NK-92 treated with Interleukin-12 subunit alpha and Interleukin-12 subunit beta, amount 100 ng/mL, for 24 hours (cell line): Measurements from ENCODE around the gene COX5A.

Experiments
- DNase-seq: peaks from one replicate; lab custom pipeline; 2025; lab: John Stamatoyannopoulos, UW

The COX5A gene

DNA sequence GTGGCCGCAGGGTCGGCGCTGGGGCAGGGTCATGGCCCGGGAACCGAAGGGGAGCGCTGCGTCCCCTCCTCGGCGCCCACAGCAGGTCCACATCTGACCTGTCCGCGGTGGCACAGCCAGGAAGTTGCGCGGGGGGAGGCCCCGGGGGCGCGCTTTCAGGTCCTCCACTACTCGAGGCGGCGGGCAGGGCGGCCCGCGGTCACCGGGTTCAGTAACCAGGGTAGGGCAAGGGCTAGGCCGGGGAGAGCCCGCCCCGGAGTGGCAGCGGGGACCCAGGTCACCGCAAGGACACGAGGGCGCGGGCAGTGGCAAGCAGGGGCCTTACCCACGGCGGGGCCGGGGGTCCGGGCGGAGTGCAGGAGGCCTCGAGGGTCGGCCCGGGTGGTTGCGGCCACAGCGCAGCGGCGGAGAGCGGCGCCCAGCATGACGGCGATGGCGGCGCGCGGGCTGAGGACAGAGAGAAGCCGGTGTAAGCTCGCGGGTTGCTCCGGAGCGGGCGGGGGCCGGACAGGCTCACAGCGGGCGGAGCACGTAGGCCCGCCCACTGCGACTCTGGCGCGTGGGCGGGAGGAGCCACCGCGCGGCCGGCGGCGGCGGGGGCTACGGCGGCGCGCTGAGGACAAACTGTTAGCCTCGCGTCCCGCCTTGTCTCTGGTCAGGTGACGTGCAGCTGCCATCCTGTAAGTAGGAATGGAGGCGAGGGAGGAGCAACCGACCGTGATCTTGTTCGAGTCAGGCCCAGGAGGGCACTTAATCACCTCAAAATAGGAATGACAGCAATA is at the start of gene COX5A:
COX5A (minus strand) TSS at position 484 of the 782 bp plus-strand sequence; CDS start at position 425, 59 bp downstream.
- peak; percentile 89 for DNase-seq

DNA sequence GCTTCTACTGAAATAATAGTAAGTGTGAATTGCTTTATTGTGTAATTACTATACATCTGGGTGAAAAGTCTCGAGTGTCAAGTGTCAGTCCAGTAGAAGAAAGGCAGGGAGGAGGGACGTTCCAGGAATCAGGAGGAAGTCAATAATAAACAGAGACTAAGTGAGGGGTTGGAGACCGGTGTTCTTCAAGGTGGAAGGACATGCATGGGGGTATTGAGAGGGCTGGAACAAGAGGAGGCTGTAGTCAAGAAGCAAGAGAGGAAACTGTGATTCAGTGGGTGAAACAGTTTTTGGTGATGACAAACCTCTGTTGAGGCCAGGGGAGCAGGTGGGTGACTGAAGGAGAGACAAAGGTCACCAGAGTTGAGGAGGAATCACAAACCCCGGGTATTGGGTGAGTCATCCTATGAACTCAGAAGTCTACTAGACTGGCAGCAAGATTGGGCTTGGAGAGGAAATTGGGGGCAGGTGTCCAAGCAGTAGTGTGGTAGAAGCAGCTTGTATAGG is 45.9 kb upstream of the COX5A start:
- DNase-seq: peak; percentile 87

DNA sequence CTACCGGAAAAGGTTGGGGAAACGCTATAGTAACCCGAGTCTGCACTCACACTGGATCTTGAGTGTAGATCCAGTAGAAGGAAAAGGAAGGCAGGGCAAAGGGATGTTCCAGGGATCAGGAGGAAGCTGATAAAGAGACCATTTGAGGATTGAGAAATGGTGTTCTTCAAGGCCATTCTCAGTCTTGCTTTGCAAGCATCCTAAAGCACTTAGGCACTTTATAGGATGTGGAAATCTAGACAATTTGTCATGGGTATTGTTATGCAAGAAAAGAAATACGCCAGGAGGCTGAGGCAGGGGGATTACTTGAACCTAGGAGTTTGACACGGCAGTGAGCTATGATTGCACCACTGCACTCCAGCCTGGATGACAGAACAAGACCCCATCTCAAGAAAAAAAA is 44.3 kb upstream of the COX5A start:
- no peak for DNase-seq

DNA sequence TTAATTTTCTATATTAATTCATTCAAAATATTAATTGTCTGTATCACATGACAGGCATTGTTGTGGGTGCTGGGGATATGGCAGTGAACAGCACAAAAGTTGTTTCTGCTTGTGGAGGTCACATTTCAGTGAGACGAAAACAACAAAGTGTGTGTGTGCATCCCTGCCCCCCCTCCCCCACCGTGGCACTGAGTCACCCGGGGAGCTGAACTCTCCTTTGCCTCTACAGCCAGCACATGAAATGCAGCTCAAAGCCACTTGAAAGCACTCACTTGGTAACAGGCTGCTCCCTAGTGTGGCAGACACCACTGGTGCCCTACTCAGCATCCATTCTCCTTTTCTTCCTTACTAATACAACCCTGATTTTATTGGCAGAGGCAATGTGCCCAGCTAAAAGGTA is 40.6 kb upstream of the COX5A start:
- peak; percentile 55 for DNase-seq

DNA sequence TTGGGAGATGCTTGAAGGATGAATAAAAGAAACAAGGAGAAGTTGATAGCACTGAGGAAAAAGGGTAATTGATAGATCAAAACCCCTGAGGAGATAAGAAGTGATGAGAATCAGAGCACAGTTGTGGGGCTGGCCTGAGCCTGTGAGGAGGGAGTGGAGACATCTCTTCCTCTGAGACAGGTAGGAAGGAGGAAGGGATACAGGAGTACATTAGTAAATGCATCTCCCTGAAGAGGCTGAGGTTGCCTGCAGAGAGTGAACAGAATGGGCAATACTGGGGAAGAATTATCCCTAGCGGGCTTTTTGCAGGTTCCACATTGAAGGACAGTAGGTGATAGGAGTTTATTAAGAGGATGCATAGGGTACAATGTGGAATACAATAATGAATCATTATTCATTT is 40.2 kb upstream of the COX5A start:
- no peak for DNase-seq

GRCh38 chr15:74977599-74977998 is 39.7 kb upstream of the COX5A start:
- DNase-seq: no peak

DNA sequence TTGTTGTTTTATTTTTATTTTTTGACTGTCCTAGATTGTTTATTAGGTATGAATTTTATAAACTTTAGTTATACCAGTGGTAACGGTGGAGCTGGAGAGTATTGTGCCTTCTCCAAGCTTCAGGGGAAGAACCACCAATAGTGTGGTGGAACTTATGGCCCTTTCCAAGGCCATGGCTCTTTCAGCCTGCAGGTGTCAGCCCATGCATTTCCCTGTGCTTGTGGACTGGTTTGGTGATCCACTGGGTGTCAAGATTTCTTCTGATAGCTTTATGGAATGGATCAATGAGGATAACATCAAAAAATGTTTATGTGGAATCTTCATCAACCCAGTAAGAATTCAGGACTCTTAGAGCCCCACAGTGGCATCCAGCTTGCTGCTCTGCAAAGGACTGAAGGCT is 38.3 kb upstream of the COX5A start:
- no peak for DNase-seq

- no peak for DNase-seq
These were observed 29.8 kb upstream of the COX5A start for GRCh38 chr15:74967670-74968069.

DNA sequence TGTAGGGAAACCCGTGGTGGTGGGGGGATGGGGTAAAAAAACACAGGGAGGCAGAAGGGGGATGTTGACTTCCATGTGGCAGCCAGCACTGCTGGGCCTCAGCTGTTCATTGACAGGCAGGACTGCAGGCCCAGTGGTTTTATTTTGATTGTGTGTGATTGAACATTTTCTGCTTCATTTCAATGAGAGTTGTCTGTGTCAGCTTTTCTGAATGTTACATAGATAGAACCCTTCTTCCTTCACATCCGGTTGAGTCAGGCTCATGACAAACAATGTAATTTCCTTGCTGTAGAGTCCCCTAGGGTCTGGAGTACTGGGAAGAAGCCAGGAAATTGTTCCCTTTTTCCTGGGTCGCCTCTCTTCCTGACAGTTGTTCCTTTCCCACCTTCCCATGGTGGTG is 26.9 kb upstream of the COX5A start:
- no peak for DNase-seq

DNA sequence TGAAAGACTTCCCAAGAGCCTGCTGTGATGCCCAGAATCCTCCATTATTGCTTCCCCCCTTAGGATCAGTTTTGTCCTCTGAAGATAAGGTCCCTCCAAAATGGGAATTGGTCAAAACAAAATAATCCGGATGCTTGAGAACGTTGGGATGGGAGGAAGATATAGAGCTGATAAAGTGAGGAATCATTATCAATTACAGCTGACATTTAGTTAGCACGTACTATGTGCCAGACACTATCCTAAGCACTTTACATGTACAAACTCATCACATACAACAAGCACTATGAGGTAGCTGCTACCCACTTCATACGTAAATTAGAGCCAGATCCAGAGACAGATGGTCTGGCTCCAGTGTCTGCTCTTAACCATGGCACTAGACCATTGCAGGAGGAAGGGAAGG is 25.3 kb upstream of the COX5A start:
- no peak for DNase-seq

GRCh38 chr15:74962671-74963070 is 24.8 kb upstream of the COX5A start:
- no peak for DNase-seq

DNA sequence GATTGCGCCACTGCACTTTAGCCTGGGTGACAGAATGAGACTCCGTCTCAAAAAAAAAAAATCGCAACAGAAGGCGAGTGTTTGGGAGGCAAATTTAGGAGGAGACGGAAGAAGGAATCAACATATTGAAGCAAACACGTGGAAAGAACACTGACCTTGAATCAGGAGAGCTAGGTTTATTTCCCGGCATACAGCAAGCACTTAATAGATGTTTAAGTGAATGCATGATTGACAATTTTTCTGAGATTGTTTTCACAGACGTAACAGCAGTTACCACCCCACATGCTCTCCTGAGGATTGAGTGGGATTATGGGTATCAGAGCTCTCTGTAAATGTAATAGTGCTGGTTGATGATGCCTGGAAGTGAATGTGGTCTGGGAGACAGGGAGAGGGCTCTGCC is 24.3 kb upstream of the COX5A start:
- DNase-seq: no peak

DNA sequence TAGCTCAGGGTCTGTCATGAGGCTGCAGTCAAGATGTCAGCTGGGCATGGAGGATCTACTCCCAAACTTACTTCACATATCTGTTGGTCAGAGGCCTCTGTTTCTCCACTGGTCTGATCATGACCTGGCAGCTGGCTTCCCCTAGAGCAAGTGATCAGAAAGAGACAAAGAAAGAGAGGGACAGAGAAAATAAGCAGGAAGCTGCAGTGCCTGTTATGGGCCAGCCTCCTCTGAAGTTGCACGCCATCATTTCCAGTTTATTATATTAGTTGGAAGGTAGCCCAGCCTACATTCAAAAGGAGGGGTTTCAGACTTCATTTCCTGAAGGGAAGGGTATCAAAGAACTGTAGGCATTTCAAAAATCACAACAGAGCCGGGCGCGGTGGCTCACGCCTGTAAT is 23.7 kb upstream of the COX5A start:
- DNase-seq: no peak

- no peak for DNase-seq
These were observed 23.2 kb upstream of the COX5A start for GRCh38 chr15:74960995-74961588.

DNA sequence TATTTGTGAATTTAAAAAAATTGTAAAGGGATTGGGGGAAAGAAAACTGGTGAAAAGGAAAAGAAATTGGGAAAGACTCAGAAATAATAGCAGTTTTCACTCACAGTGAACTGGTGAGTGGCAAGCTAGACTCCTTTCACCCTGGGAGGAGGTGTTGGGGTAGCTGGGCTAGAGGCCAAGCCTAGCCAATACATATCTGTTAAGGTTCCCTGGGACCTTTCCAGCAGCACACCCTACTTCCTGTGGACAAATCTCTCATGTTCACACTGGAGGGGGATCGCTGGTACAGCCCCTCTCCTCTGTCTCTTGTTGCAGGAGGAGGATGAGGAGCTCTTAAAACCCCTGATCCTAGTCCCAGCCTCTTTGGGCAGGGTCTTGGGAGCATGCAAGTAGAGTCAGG is 22.4 kb upstream of the COX5A start:
- DNase-seq: no peak

- no peak for DNase-seq
These were observed 21.7 kb upstream of the COX5A start for GRCh38 chr15:74959586-74959939.

DNA sequence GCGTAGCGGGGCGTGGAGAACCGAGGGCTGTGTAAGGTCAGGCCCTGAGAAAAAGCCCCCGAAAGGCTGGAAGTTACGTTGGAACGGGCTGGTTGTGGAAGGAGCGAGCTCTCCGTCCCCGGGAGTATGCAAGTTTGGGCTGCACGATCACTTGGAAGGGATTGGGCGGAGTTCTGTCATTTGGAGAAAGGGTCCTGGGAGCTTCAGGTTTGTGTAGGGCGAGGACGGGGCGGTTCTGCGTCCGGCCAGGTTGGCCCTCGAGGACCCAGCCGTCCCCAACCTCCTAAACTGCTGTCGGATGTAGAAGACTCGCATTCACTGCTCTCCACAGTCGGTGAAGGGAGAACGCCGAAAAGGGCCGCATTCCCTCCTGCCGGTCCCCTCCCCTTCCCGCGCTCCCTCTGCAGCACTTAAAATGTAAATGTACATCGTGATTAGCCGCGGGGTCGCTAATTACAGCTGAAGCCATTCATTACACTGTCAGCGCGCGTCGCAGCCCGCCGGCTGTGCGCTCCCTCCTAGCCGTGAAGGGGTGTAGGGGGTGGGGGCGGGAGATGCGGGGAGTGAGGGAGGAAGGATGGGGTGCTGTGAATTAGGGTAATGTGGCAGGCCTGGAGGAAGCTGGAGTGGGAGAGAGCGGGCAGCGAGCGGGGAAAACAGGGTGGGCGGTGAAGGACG is 21.2 kb upstream of the COX5A start:
- no peak for DNase-seq

DNA sequence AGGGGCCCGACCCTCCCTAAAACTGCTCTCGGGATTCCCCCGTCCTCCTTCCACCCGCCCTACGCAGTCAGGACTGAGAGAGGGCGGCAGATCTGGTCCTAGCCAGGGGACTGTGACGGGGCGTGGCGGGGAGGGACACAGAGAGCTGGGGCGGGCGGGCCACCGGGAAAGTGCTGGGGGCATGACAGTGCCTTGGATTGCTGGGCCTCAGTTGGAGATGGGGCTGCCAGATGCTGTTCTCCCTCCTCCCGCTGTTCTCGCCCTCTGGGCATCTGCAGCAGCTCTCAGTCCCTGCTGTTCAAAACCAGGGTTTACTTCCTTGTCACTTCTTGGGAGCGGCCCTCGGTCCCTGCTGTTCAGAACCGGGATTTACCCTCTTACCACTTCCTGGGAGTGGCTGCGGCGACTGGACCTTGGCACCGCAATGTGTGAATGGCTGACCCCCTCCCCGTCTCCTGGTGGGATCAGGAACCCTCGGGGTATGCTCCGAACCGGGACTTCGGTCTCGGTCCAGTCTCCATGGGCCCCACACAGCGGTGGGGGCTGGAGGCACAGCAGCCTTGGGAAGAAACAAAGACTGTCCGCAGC is 20.5 kb upstream of the COX5A start:
- DNase-seq: no peak

GRCh38 chr15:74957476-74958035 is 19.7 kb upstream of the COX5A start:
- no peak for DNase-seq

GRCh38 chr15:74956648-74957475 is 19.0 kb upstream of the COX5A start, which contains the start of gene RPP25:
RPP25 (minus strand) TSS chr15:74956772; CDS start chr15:74956583, 189 bp downstream.
- DNase-seq: no peak
